ENCODE measurements around the gene ZNF367.

DNA sequence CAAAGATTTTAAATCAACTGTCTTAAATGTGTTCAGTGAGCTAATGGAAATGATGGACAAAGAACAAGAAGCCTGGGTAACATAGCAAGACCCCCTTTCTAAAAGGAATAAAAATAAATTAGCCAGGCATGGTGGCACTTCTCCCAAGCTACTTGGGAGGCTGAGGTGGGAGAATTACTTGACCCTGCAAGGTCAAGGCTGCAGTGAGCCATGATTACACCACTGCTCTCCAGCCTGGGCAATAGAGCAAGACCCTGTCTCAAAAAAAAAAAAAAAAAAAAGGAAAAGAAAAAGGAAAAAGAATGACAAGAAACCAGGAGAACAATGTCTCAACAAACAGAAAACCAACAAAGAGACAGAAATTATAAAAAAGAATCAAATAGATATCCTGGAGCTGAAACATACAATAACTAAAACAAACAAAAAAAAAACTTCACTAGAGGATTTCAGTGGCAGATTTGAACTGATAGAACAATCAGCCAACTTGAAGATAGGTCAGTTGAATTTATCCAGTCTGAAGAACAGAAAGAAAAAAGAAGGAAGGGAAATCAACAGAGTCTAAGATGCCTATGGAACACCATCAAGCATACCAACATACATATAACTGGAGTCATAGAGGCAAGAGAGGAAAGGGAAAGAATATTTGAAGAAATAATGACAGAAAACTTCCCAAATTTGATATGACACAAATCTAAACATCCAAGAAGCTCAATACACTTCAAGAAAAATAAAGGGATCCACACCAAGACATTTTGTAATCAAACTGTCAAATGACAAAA lies 17.8 kb downstream of the ZNF367 start:
- TF ChIP-seq POLR2AphosphoS5 (IDR thresholded peaks at IDR 0.05; ENCODE audit: borderline replicate concordance, low read depth, low read length) (no peak), EZH2 (IDR thresholded peaks at IDR 0.05) (no peak)
